ENCODE results near the gene PATL2. TPM values are rescaled to one million over a fixed set of nuclear protein-coding genes. Genes with fewer than 3 reads are reported as not detected.
"Not testable (repeated sequence)": the region's sequence is repeated elsewhere in the genome, so short reads cannot be mapped to it uniquely, and the experiment has no call there.

PATL2 gene
- total RNA-seq, 1 donor from 2014 or later = not detected

GRCh38 chr15:44641651-44642050 is 69.5 kb downstream of the PATL2 start:
- peaks cover 2% of the 10 kb centered on the region for H3K9me3 Mint-ChIP-seq (ENCODE audit: unreplicated experiment)
- no peak overlapping the region for H3K27ac Mint-ChIP-seq (ENCODE audit: unreplicated experiment)
- H3K36me3 Mint-ChIP-seq (ENCODE audit: unreplicated experiment) = peaks cover 18% of the 10 kb centered on the region

GRCh38 chr15:44636976-44637375 is 74.1 kb downstream of the PATL2 start:
- no peak for TF ChIP-seq CTCF (IDR thresholded peaks at IDR 0.05; ENCODE audit: partially characterized antibody, unreplicated experiment)
- Mint-ChIP-seq H3K4me1 (ENCODE audit: low read depth, unreplicated experiment) (no peaks in the 10 kb centered on the region), H3K9me3 (ENCODE audit: unreplicated experiment) (no peaks in the 10 kb centered on the region), H3K4me3 (ENCODE audit: unreplicated experiment) (no peak overlapping the region), H3K27ac (ENCODE audit: unreplicated experiment) (no peak overlapping the region), H3K27me3 (ENCODE audit: unreplicated experiment) (peaks cover 2% of the 10 kb centered on the region), H3K36me3 (ENCODE audit: unreplicated experiment) (no peaks in the 10 kb centered on the region)
- DNase-seq = no peak

More at GRCh38 chr15:44641651-44642050, 69.5 kb downstream of the PATL2 start:
- Mint-ChIP-seq H3K4me3 (ENCODE audit: unreplicated experiment) (no peak overlapping the region), H3K27me3 (ENCODE audit: unreplicated experiment) (no peaks in the 10 kb centered on the region), H3K4me1 (ENCODE audit: low read depth, unreplicated experiment) (no peaks in the 10 kb centered on the region)
- DNase-seq = no peak
- no peak for TF ChIP-seq CTCF (IDR thresholded peaks at IDR 0.05; ENCODE audit: partially characterized antibody, unreplicated experiment)

GRCh38 chr15:44633603-44634002 is 77.5 kb downstream of the PATL2 start:
- no peak for TF ChIP-seq CTCF (IDR thresholded peaks at IDR 0.05; ENCODE audit: partially characterized antibody, unreplicated experiment)

DNA sequence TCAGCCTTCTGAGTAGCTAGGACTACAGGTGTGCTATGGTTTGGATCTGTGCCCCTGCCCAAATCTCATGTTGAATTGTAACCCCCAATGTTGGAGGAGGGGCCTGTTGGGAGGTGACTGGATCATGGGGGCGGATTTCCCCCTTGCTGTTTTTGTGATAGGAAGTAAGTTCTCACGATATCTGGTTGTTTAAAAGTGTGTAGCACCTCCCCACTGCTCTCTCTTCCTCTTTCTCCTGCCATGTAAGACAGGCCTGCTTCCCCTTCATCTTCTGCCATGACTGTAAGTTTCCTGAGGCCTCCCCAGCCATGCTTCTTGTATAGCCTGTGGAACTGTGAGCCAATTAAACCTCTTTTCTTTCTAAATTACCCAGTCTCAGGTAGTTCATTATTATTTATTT is 85.8 kb downstream of the PATL2 start:
- H3K4me1 Mint-ChIP-seq (ENCODE audit: low read depth, unreplicated experiment) = not testable (repeated sequence)

More at GRCh38 chr15:44633603-44634002, 77.5 kb downstream of the PATL2 start:
- Mint-ChIP-seq H3K4me1 (ENCODE audit: low read depth, unreplicated experiment) (no peaks in the 10 kb centered on the region), H3K4me3 (ENCODE audit: unreplicated experiment) (no peak overlapping the region), H3K27me3 (ENCODE audit: unreplicated experiment) (peaks cover 2% of the 10 kb centered on the region), H3K27ac (ENCODE audit: unreplicated experiment) (no peak overlapping the region), H3K9me3 (ENCODE audit: unreplicated experiment) (no peaks in the 10 kb centered on the region), H3K36me3 (ENCODE audit: unreplicated experiment) (peaks cover 5% of the 10 kb centered on the region)
- DNase-seq = no peak

DNA sequence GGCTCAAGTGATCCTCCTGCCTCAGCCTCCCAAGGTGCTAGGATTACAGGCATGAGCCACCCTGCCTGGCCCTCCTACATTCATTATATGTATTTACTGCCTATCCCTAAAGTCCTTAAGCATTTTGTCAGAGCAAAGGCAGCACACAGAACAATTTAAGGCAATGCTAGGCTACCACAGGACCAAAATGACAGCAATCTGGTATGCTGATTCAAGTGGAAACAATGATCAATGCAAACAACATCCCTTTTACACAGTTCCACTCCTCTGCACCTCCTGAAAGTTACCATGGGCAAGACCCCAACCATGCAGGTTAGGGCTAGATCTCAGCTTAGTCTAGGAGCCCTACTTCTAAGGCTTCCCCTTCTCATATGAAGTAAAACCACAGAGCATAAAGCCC is 87.9 kb downstream of the PATL2 start:
- DNase-seq = no peak
- Mint-ChIP-seq H3K4me3 (ENCODE audit: unreplicated experiment) (no peak overlapping the region), H3K27ac (ENCODE audit: unreplicated experiment) (no peak overlapping the region), H3K9me3 (ENCODE audit: unreplicated experiment) (peaks cover 1% of the 10 kb centered on the region), H3K27me3 (ENCODE audit: unreplicated experiment) (peaks cover 2% of the 10 kb centered on the region), H3K36me3 (ENCODE audit: unreplicated experiment) (no peaks in the 10 kb centered on the region), H3K4me1 (ENCODE audit: low read depth, unreplicated experiment) (no peaks in the 10 kb centered on the region)
- no peak for TF ChIP-seq CTCF (IDR thresholded peaks at IDR 0.05; ENCODE audit: partially characterized antibody, unreplicated experiment)

More for the DNA sequence above, 85.8 kb downstream of the PATL2 start:
- H3K9me3 Mint-ChIP-seq (ENCODE audit: unreplicated experiment); H3K27ac Mint-ChIP-seq (ENCODE audit: unreplicated experiment); H3K27me3 Mint-ChIP-seq (ENCODE audit: unreplicated experiment); H3K36me3 Mint-ChIP-seq (ENCODE audit: unreplicated experiment); DNase-seq; H3K4me3 Mint-ChIP-seq (ENCODE audit: unreplicated experiment): not testable (repeated sequence)

Data from glutamatergic neuron (in vitro differentiated cells).